WERI-Rb-1 (cell line): ENCODE data around the gene MTERF2.

Experiments used
- DNase-seq: peaks from one replicate; pipeline ENCODE4 v3.0.0-alpha.2; 2020
- H3K27ac ChIP-seq: fragments of 250-450 bp; sonication (Bioruptor Pico); 2 replicates; pipeline ENCODE4 v1.5.1; 2020; ENCODE audit warnings: mild to moderate bottlenecking, moderate library complexity
- H3K27me3 ChIP-seq: fragments of 250-450 bp; sonication (Bioruptor Pico); 2 replicates; pipeline ENCODE4 v1.5.1; 2021; ENCODE audit warnings: mild to moderate bottlenecking, low read depth, moderate library complexity; ENCODE audit not compliant: insufficient read depth, severe bottlenecking
- H3K36me3 ChIP-seq: fragments of 250-450 bp; sonication (Bioruptor Pico); 2 replicates; pipeline ENCODE4 v1.5.1; 2020; ENCODE audit warnings: mild to moderate bottlenecking, moderate library complexity
- H3K4me3 ChIP-seq: 2 replicates; pipeline ENCODE4 v1.5.1; 2011; ENCODE audit warnings: low read depth, mild to moderate bottlenecking, control low read depth, low read length
- H3K9me3 ChIP-seq: fragments of 250-450 bp; sonication (Bioruptor Pico); 2 replicates; pipeline ENCODE4 v1.5.1; 2021; ENCODE audit warnings: mild to moderate bottlenecking, moderate library complexity; ENCODE audit not compliant: severe bottlenecking
- CTCF ChIP-seq: IDR thresholded peaks from 2 replicates; pipeline ENCODE4 v1.5.1; 2011; ENCODE audit warnings: low read depth, mild to moderate bottlenecking, control low read depth, inconsistent platforms, low read length

The MTERF2 gene

GRCh38 chr12:106945261-106945851 lies 41.6 kb downstream of the MTERF2 start:
- H3K4me3 ChIP-seq = no peak overlapping the region
- H3K36me3 ChIP-seq = no peaks in the 10 kb centered on the region
- no peaks in the 10 kb centered on the region for H3K27me3 ChIP-seq
- no peak for DNase-seq
- no peak for TF ChIP-seq CTCF
- H3K9me3 ChIP-seq = peaks cover 10% of the 10 kb centered on the region
- no peak overlapping the region for H3K27ac ChIP-seq

- H3K36me3 ChIP-seq = no peaks in the 10 kb centered on the region
- no peak for DNase-seq
- H3K27ac ChIP-seq = no peak overlapping the region
- H3K27me3 ChIP-seq = no peaks in the 10 kb centered on the region
- peaks cover 10% of the 10 kb centered on the region for H3K9me3 ChIP-seq
- no peak overlapping the region for H3K4me3 ChIP-seq
- TF ChIP-seq CTCF = no peak
Measured at GRCh38 chr12:106942775-106943174, 44.2 kb downstream of the MTERF2 start.

GRCh38 chr12:106941481-106942156 lies 45.3 kb downstream of the MTERF2 start:
- no peak for TF ChIP-seq CTCF
- Histone ChIP-seq H3K4me3 (no peak overlapping the region), H3K27me3 (no peaks in the 10 kb centered on the region), H3K36me3 (no peaks in the 10 kb centered on the region), H3K27ac (no peak overlapping the region), H3K9me3 (peaks cover 10% of the 10 kb centered on the region)
- DNase-seq = no peak

- Histone ChIP-seq H3K36me3 (no peaks in the 10 kb centered on the region), H3K27ac (no peak overlapping the region), H3K9me3 (no peaks in the 10 kb centered on the region), H3K4me3 (no peak overlapping the region), H3K27me3 (no peaks in the 10 kb centered on the region)
- TF ChIP-seq CTCF = no peak
- DNase-seq = no peak
Measured at GRCh38 chr12:106934277-106934676, 52.7 kb downstream of the MTERF2 start.
